Body of pancreas (tissue), 4 donors: Measurements from ENCODE around the gene DHX34.

Experiments used
- POLR2A ChIP-seq, 3 donors: fragments of 450-650 bp; IDR thresholded peaks; one replicate each; pipeline ENCODE4 v1.6.1; 2016; ENCODE audit warnings: antibody characterized with exemption in 3 of 3, mild to moderate bottlenecking in 2 of 3
- TF ChIP-seq, protein P1 (sequence below), 7 experiments: fragments of 450-650 bp in 4 of 7; fragments of 200-600 bp in 3 of 7; sonication (generic) in 3 of 7; IDR thresholded peaks; one replicate each; pipeline ENCODE4 v1.5.1; 2016 to 2019; ENCODE audit warnings: antibody characterized with exemption in 7 of 7

- TF ChIP-seq, protein P1, sequence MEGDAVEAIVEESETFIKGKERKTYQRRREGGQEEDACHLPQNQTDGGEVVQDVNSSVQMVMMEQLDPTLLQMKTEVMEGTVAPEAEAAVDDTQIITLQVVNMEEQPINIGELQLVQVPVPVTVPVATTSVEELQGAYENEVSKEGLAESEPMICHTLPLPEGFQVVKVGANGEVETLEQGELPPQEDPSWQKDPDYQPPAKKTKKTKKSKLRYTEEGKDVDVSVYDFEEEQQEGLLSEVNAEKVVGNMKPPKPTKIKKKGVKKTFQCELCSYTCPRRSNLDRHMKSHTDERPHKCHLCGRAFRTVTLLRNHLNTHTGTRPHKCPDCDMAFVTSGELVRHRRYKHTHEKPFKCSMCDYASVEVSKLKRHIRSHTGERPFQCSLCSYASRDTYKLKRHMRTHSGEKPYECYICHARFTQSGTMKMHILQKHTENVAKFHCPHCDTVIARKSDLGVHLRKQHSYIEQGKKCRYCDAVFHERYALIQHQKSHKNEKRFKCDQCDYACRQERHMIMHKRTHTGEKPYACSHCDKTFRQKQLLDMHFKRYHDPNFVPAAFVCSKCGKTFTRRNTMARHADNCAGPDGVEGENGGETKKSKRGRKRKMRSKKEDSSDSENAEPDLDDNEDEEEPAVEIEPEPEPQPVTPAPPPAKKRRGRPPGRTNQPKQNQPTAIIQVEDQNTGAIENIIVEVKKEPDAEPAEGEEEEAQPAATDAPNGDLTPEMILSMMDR (IDR thresholded peaks at IDR 0.05) = no peak
- TF ChIP-seq POLR2A (IDR thresholded peaks at IDR 0.05) = no peak
These were observed 70.1 kb downstream of the DHX34 start, which contains the start of gene MEIS3 for GRCh38 chr19:47419030-47419783.
